GM18511 (cell line): ENCODE measurements around the gene SKI.
"Not testable (repeated sequence)": the region's sequence is repeated elsewhere in the genome, so short reads cannot be mapped to it uniquely, and the experiment has no call there.

Experiments
- ATAC-seq: cut with Tn5 transposase; IDR thresholded peaks from one replicate; pipeline ENCODE4 v1.9.1; 2021; ENCODE audit warnings: mild to moderate bottlenecking, moderate library complexity; ENCODE audit not compliant: unreplicated experiment

Gene SKI

DNA sequence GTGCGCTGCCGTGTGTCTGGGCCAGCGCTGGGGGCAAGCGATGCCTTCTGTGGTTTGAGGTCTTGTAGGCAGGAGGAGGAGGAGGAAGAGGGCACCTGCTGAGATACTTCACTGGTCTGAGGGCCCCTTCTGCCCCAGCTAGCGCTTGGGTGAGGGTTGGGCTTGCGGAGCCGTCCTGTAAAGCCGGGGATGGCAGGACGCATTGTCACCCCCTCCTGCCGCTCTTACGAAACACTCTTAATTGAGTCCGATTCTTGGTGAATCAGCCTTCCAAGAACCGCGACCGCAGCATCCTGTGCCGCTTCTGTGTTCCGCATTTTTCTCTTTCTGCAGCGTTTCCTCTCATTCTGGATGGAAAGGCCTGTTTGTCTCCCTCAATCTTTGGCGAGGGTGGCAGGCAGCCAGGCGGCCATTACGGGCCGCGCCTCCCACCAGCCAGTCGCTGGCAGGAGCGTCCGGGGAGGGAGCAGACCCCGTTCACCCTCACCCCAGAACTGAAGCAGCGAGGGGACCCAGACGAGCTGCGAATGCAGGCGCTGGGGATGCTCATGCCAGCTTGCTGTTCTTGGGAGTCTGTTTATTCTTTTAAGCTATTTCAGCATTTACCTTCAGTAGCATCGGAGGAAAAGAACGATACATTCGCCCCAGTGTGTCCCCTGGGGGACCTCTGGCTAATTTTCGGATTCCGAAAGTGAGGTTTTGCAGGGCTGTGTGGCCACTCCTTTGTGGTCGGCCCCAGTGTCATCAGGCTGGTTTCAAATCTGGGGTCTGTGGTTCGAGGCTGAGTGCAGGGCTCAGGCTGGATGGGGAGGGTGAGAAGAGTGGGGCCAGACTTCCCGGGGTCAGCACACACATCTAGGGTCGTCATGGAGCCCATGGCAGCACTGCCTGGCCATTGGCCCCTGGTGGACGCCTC, 62.7 kb downstream of the SKI start:
- ATAC-seq: peak; percentile 74

- ATAC-seq: no peak
Measured at GRCh38 chr1:2291577-2291976, 63.5 kb downstream of the SKI start.

GRCh38 chr1:2292725-2293450, 64.8 kb downstream of the SKI start:
- no peak for ATAC-seq

DNA sequence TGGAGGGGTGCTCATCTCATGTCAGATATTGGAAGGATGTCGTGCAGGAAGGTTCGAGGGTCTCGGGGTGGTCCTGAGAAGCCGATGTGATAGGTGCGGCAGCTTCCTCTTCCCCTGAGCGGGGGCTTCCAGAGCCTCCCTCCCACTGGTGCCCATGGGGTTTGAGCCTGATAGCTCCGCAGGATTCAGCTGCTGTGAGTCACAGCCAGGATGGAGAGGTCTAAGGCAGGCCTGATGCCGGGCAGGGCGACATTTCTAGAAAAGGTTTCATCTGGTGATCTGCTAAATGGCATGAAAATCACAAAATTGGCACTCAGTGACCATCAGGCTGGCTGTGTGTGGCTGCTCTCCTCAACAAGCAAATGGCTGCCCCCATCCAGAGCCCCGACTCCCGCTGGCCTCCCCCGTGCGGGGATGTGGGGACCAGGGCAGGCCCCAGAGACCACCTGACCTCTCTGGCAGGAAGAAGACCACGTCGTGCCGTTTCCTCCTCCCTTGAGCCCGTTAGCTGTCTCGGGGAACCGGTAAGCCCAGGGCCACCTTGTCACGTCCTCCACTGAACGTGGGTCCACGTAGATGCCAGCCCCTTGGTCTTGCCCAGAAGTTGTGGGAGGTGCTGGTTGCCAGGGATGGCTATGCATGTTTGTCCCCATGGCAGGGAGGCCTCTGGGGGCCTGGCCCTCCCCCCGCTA, 66.1 kb downstream of the SKI start:
- ATAC-seq: no peak

- no peak for ATAC-seq
Measured at GRCh38 chr1:2294725-2295078, 66.6 kb downstream of the SKI start.

GRCh38 chr1:2295526-2295925, 67.4 kb downstream of the SKI start:
- no peak for ATAC-seq

DNA sequence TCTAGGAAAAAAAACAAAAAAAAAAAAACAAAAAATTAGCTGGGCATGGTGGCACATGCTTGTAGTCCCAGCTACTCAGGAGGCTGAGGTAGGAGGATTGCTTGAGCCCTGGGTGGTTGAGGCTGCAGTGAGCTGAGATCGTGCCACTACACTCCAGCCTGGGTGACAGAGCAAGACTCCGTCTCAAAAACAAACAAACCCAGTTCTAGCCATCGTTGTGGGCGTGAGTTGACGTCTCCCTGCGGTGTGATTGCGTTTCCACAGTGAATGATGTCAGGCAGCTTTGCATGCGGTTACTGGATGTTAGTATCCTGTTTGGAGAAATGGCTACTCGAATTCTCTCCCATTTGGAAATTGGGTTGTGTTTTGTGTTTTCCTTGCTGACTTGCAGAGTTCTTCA, 68.1 kb downstream of the SKI start:
- not testable (repeated sequence) for ATAC-seq

GRCh38 chr1:2296614-2297013, 68.5 kb downstream of the SKI start:
- no peak for ATAC-seq

DNA sequence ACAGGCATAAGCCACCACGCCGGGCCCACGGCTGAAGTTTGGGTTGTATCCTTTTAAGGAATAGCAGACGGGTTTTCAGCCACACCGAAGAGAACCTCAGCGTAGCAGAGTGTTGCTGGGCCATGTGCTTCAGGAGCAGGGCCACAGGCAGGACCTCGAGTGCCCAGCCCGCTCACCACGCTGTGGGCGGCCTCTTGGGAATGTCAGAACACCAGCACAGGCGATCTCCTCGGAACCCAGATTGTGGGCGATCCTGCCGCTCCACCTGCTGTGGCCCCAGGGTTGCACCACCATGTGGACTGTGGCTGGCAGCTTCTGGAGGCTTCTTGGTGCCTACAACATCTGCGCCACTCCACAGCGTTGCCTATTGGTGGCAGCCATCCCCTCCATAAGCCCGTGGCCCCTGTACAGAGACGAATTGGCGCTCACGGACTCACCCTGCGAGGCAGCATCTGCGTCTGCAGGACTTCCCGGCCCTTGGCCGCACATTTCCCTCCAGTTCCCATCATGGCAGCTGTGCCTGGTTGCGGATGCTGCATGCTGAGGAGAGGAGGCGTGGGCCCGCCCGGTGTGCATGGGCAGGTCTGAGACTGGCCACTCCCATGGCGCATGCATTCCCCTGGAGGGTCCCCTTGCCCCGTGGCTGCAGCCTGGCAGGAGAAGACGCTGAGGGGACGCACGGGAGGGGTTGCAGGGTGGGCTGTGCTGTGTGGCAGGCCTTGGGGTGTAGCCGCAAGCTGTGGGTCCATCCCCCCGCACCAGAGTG, 69.3 kb downstream of the SKI start:
- ATAC-seq: no peak

DNA sequence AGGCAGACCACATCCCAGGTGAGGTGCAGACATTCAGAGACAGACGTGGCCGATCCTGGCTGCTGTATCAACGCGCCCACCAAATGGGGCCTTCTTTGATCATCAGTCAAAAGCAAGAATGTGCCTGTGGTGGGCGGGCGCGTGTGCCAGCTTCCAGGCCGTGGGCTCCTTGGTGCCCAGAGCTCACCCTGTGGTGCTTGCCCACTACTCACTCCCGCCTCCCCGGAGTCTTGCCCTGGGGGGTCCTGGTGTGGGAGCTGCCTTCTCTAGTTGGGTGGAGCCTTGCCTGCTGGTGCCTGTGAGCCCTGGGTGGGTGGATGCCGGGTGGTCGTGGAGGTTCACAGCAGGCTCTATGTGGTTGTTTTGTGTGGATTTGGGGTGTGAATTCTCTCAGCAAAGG, 70.6 kb downstream of the SKI start:
- no peak for ATAC-seq

- ATAC-seq: no peak
Measured at GRCh38 chr1:2299131-2299627, 71.1 kb downstream of the SKI start.

- peak; percentile 84 for ATAC-seq
Measured at GRCh38 chr1:2300004-2300771, 72.1 kb downstream of the SKI start.

GRCh38 chr1:2300851-2301606, 72.9 kb downstream of the SKI start:
- peak; percentile 73 for ATAC-seq

- ATAC-seq: no peak
Measured at GRCh38 chr1:2301607-2302291, 73.6 kb downstream of the SKI start.

DNA sequence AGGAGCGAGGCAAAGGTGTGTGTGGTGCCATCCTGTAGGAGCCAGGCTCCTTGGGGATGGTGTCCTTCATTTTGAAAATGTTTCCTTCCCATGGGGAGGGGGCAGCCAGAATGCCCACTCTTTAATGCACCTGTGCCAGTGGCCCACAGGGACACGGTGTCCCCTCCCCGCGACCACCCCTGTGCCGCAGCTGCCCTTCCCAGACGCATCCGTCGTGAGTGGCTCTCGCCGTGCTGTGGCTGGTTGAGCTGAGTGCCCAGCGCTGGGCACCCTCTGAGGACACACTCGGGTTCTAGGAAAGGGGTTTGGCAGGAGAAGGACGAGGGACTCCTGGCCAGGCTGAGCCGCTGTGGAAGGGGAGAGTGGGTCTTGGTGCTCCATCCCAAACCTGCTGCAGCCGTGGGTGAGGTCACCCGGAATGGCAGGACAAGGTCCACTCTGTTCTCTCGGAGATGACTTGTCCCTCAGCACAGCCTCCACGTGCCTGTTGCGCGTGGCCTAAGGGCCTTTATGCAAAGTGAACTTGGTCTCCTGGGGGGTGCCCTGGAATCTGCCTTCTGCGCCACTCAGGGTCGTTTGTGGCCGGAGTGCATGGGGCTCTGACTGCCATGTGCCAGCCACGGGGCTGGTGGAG, 74.3 kb downstream of the SKI start:
- no peak for ATAC-seq

DNA sequence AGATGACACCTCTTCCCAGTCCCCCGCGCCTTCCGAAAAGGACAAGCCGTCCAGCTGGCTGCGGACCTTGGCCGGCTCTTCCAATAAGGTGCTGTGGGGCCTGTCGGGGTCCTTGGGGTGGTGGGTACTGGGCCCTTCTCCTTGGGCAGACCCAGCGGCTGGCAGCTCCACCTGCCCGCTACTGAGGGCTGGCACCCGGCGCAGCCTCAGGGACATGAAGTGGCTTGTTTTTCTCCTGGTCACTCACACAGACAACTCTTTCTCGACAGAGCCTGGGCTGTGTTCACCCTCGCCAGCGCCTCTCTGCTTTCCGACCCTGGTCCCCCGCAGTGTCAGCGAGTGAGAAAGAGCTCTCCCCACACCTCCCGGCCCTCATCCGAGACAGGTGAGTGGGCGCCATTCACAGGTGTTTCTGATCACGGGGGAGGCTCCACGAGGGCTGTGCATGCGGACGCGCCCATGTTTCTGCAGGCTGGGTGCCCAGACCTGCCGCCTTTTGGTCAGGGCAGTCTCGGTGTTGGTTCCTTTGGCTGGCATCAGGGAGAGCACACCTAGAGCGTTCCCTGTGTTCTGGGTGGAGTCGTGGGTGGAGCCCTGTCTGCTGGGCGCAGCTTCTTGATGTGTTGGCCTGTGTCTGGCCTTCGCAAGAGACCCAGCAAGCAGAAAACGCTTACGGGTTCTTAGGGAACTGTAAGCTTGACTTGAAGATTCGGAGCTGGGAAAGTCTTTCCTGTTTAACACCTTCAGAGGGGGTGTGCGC, 75.1 kb downstream of the SKI start:
- ATAC-seq: no peak

DNA sequence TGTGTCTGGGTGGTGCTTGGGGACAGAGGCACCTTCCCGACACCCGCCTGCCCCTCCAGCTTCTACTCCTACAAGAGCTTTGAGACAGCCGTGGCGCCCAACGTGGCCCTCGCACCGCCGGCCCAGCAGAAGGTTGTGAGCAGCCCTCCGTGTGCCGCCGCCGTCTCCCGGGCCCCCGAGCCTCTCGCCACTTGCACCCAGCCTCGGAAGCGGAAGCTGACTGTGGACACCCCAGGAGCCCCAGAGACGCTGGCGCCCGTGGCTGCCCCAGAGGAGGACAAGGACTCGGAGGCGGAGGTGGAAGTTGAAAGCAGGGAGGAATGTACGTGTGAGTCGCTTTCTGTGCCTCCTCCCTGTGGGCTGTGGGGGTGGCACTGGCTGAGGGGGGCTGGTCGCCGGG, 75.7 kb downstream of the SKI start:
- no peak for ATAC-seq
